ENCODE measurements around the gene KRTAP2-2. TPM values are rescaled to one million over a fixed set of nuclear protein-coding genes. Genes with fewer than 3 reads are reported as not detected.
"Not testable (repeated sequence)": the region's sequence is repeated elsewhere in the genome, so short reads cannot be mapped to it uniquely, and the experiment has no call there.

Gene KRTAP2-2
- total RNA-seq, 1 donor from 2014 or later = not detected

GRCh38 chr17:41058741-41059140 lies 3.7 kb upstream of the KRTAP2-2 start:
- H3K27ac Mint-ChIP-seq = no peak overlapping the region
- H3K9me3 Mint-ChIP-seq = peaks cover 6% of the 10 kb centered on the region
- no peak overlapping the region for H3K4me3 Mint-ChIP-seq
- H3K4me1 Mint-ChIP-seq (ENCODE audit: low read depth) = no peaks in the 10 kb centered on the region
- no peaks in the 10 kb centered on the region for H3K36me3 Mint-ChIP-seq (ENCODE audit: low read depth)
- H3K27me3 Mint-ChIP-seq (ENCODE audit: insufficient read depth) = peaks cover 21% of the 10 kb centered on the region
- intact Hi-C loops (cut with micrococcal nuclease) = no loop called here
- DNase-seq (ENCODE audit: low spot score) = no peak

GRCh38 chr17:41057547-41057946 lies 2.5 kb upstream of the KRTAP2-2 start:
- intact Hi-C loops (cut with micrococcal nuclease) = no loop called here
- no peak overlapping the region for H3K4me3 Mint-ChIP-seq
- H3K36me3 Mint-ChIP-seq (ENCODE audit: low read depth) = no peaks in the 10 kb centered on the region
- DNase-seq (ENCODE audit: low spot score) = no peak
- peaks cover 6% of the 10 kb centered on the region for H3K9me3 Mint-ChIP-seq
- H3K27me3 Mint-ChIP-seq (ENCODE audit: insufficient read depth) = peaks cover 23% of the 10 kb centered on the region
- no peak overlapping the region for H3K27ac Mint-ChIP-seq
- no peaks in the 10 kb centered on the region for H3K4me1 Mint-ChIP-seq (ENCODE audit: low read depth)

- H3K36me3 Mint-ChIP-seq (ENCODE audit: low read depth); H3K9me3 Mint-ChIP-seq; intact Hi-C loops (cut with micrococcal nuclease); H3K4me3 Mint-ChIP-seq; H3K27ac Mint-ChIP-seq; H3K4me1 Mint-ChIP-seq (ENCODE audit: low read depth); DNase-seq (ENCODE audit: low spot score): not testable (repeated sequence)
- peaks cover 12% of the 10 kb centered on the region for H3K27me3 Mint-ChIP-seq (ENCODE audit: insufficient read depth)
Observed at GRCh38 chr17:41054556-41054955, 474 bp downstream of the KRTAP2-2 start.

- Mint-ChIP-seq H3K4me3 (no peak overlapping the region), H3K27me3 (ENCODE audit: insufficient read depth) (peaks cover 10% of the 10 kb centered on the region), H3K27ac (no peak overlapping the region), H3K9me3 (peaks cover 6% of the 10 kb centered on the region), H3K36me3 (ENCODE audit: low read depth) (no peaks in the 10 kb centered on the region), H3K4me1 (ENCODE audit: low read depth) (no peaks in the 10 kb centered on the region)
- no peak for DNase-seq (ENCODE audit: low spot score)
- intact Hi-C loops (cut with micrococcal nuclease) = no loop called here
Observed at GRCh38 chr17:41054025-41054424, 1.0 kb downstream of the KRTAP2-2 start.

- Mint-ChIP-seq H3K9me3 (peaks cover 4% of the 10 kb centered on the region), H3K4me3 (no peak overlapping the region), H3K27me3 (ENCODE audit: insufficient read depth) (peaks cover 8% of the 10 kb centered on the region), H3K36me3 (ENCODE audit: low read depth) (no peaks in the 10 kb centered on the region), H3K4me1 (ENCODE audit: low read depth) (no peaks in the 10 kb centered on the region), H3K27ac (no peak overlapping the region)
- intact Hi-C loops (cut with micrococcal nuclease) = no loop called here
- no peak for DNase-seq (ENCODE audit: low spot score)
Observed at GRCh38 chr17:41052566-41052965, 2.5 kb downstream of the KRTAP2-2 start.

- H3K27me3 Mint-ChIP-seq (ENCODE audit: insufficient read depth) = peaks cover 6% of the 10 kb centered on the region
- no peak for DNase-seq (ENCODE audit: low spot score)
- H3K9me3 Mint-ChIP-seq = peaks cover 1% of the 10 kb centered on the region
- no peak overlapping the region for H3K4me3 Mint-ChIP-seq
- no peaks in the 10 kb centered on the region for H3K36me3 Mint-ChIP-seq (ENCODE audit: low read depth)
- intact Hi-C loops (cut with micrococcal nuclease) = no loop called here
- no peaks in the 10 kb centered on the region for H3K4me1 Mint-ChIP-seq (ENCODE audit: low read depth)
- no peak overlapping the region for H3K27ac Mint-ChIP-seq
Observed at GRCh38 chr17:41049110-41049509, 5.9 kb downstream of the KRTAP2-2 start.

GRCh38 chr17:41048441-41048840 lies 6.6 kb downstream of the KRTAP2-2 start:
- H3K27me3 Mint-ChIP-seq (ENCODE audit: insufficient read depth) = peaks cover 7% of the 10 kb centered on the region
- H3K9me3 Mint-ChIP-seq = peaks cover 8% of the 10 kb centered on the region
- intact Hi-C loops (cut with micrococcal nuclease) = no loop called here
- no peaks in the 10 kb centered on the region for H3K4me1 Mint-ChIP-seq (ENCODE audit: low read depth)
- no peak overlapping the region for H3K4me3 Mint-ChIP-seq
- no peaks in the 10 kb centered on the region for H3K36me3 Mint-ChIP-seq (ENCODE audit: low read depth)
- DNase-seq (ENCODE audit: low spot score) = no peak
- H3K27ac Mint-ChIP-seq = no peak overlapping the region

- intact Hi-C loops (cut with micrococcal nuclease); DNase-seq (ENCODE audit: low spot score); H3K36me3 Mint-ChIP-seq (ENCODE audit: low read depth); H3K4me1 Mint-ChIP-seq (ENCODE audit: low read depth); H3K27me3 Mint-ChIP-seq (ENCODE audit: insufficient read depth); H3K27ac Mint-ChIP-seq; H3K4me3 Mint-ChIP-seq: not testable (repeated sequence)
- H3K9me3 Mint-ChIP-seq = peaks cover 10% of the 10 kb centered on the region
Observed at GRCh38 chr17:41046735-41047465, 8.1 kb downstream of the KRTAP2-2 start, which contains the start of gene KRTAP2-1. TSS of gene KRTAP2-1 (minus strand) at chr17:41047316. CDS start at chr17:41047267, 49 bp downstream.

- Mint-ChIP-seq H3K27ac (no peak overlapping the region), H3K36me3 (ENCODE audit: low read depth) (no peaks in the 10 kb centered on the region), H3K27me3 (ENCODE audit: insufficient read depth) (peaks cover 8% of the 10 kb centered on the region), H3K9me3 (peaks cover 10% of the 10 kb centered on the region), H3K4me1 (ENCODE audit: low read depth) (no peaks in the 10 kb centered on the region), H3K4me3 (no peak overlapping the region)
- no peak for DNase-seq (ENCODE audit: low spot score)
- intact Hi-C loops (cut with micrococcal nuclease) = no loop called here
Observed at GRCh38 chr17:41042953-41043352, 12.1 kb downstream of the KRTAP2-2 start.

GRCh38 chr17:41040783-41041571 lies 14.1 kb downstream of the KRTAP2-2 start, which contains the start of gene KRTAP1-1:
TSS of gene KRTAP1-1 (minus strand) at chr17:41041450. CDS start at chr17:41041397, 53 bp downstream.
- H3K36me3 Mint-ChIP-seq (ENCODE audit: low read depth); intact Hi-C loops (cut with micrococcal nuclease); H3K27me3 Mint-ChIP-seq (ENCODE audit: insufficient read depth); H3K4me3 Mint-ChIP-seq; H3K4me1 Mint-ChIP-seq (ENCODE audit: low read depth); H3K27ac Mint-ChIP-seq; DNase-seq (ENCODE audit: low spot score): not testable (repeated sequence)
- peaks cover 10% of the 10 kb centered on the region for H3K9me3 Mint-ChIP-seq

- no peaks in the 10 kb centered on the region for H3K36me3 Mint-ChIP-seq (ENCODE audit: low read depth)
- DNase-seq (ENCODE audit: low spot score) = no peak
- H3K9me3 Mint-ChIP-seq = no peaks in the 10 kb centered on the region
- H3K4me1 Mint-ChIP-seq (ENCODE audit: low read depth) = no peaks in the 10 kb centered on the region
- H3K27ac Mint-ChIP-seq = no peak overlapping the region
- intact Hi-C loops (cut with micrococcal nuclease) = no loop called here
- H3K27me3 Mint-ChIP-seq (ENCODE audit: insufficient read depth) = peaks cover 7% of the 10 kb centered on the region
- H3K4me3 Mint-ChIP-seq = no peak overlapping the region
Observed at GRCh38 chr17:41037853-41038350, 17.1 kb downstream of the KRTAP2-2 start.

GRCh38 chr17:41034346-41034935 lies 20.6 kb downstream of the KRTAP2-2 start, which contains the start of gene KRTAP1-3:
TSS of gene KRTAP1-3 (minus strand) at chr17:41034874. CDS start at chr17:41034821, 53 bp downstream.
- intact Hi-C loops (cut with micrococcal nuclease); H3K4me1 Mint-ChIP-seq (ENCODE audit: low read depth); H3K36me3 Mint-ChIP-seq (ENCODE audit: low read depth); DNase-seq (ENCODE audit: low spot score); H3K9me3 Mint-ChIP-seq; H3K4me3 Mint-ChIP-seq; H3K27ac Mint-ChIP-seq; H3K27me3 Mint-ChIP-seq (ENCODE audit: insufficient read depth): not testable (repeated sequence)
